ENCODE data around the gene CD200R1. TPM values are rescaled to one million over a fixed set of nuclear protein-coding genes. Genes with fewer than 3 reads are reported as not detected.

CD200R1 gene
- total RNA-seq, 1 donor = under 0.01 TPM

- no peak overlapping the region for H3K4me3 ChIP-seq (ENCODE audit: low read depth, low read length)
- DNase-seq (ENCODE audit: low read depth) = no peak
- TF ChIP-seq, protein P1, sequence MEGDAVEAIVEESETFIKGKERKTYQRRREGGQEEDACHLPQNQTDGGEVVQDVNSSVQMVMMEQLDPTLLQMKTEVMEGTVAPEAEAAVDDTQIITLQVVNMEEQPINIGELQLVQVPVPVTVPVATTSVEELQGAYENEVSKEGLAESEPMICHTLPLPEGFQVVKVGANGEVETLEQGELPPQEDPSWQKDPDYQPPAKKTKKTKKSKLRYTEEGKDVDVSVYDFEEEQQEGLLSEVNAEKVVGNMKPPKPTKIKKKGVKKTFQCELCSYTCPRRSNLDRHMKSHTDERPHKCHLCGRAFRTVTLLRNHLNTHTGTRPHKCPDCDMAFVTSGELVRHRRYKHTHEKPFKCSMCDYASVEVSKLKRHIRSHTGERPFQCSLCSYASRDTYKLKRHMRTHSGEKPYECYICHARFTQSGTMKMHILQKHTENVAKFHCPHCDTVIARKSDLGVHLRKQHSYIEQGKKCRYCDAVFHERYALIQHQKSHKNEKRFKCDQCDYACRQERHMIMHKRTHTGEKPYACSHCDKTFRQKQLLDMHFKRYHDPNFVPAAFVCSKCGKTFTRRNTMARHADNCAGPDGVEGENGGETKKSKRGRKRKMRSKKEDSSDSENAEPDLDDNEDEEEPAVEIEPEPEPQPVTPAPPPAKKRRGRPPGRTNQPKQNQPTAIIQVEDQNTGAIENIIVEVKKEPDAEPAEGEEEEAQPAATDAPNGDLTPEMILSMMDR (IDR thresholded peaks at IDR 0.05; ENCODE audit: insufficient read depth, low read depth, low read length) = no peak
Observed at GRCh38 chr3:112884678-112885290, 90.1 kb downstream of the CD200R1 start.

GRCh38 chr3:112881891-112882290, 93.0 kb downstream of the CD200R1 start:
- no peak overlapping the region for H3K4me3 ChIP-seq (ENCODE audit: low read depth, low read length)
- TF ChIP-seq, protein P1 (IDR thresholded peaks at IDR 0.05; ENCODE audit: insufficient read depth, low read depth, low read length) = no peak
- DNase-seq (ENCODE audit: low read depth) = no peak

GRCh38 chr3:112875561-112875960, 99.3 kb downstream of the CD200R1 start:
- TF ChIP-seq, protein P1 (IDR thresholded peaks at IDR 0.05; ENCODE audit: insufficient read depth, low read depth, low read length) = no peak
- no peak overlapping the region for H3K4me3 ChIP-seq (ENCODE audit: low read depth, low read length)
- DNase-seq (ENCODE audit: low read depth) = no peak

- DNase-seq (ENCODE audit: low read depth) = no peak
- H3K4me3 ChIP-seq (ENCODE audit: low read depth, low read length) = no peak overlapping the region
- TF ChIP-seq, protein P1 (IDR thresholded peaks at IDR 0.05; ENCODE audit: insufficient read depth, low read depth, low read length) = no peak
Observed at GRCh38 chr3:112874725-112875124, 100.2 kb downstream of the CD200R1 start.

- no peak overlapping the region for H3K4me3 ChIP-seq (ENCODE audit: low read depth, low read length)
- TF ChIP-seq, protein P1 (IDR thresholded peaks at IDR 0.05; ENCODE audit: insufficient read depth, low read depth, low read length) = no peak
- DNase-seq (ENCODE audit: low read depth) = no peak
Observed at GRCh38 chr3:112873632-112874031, 101.3 kb downstream of the CD200R1 start.

DNA sequence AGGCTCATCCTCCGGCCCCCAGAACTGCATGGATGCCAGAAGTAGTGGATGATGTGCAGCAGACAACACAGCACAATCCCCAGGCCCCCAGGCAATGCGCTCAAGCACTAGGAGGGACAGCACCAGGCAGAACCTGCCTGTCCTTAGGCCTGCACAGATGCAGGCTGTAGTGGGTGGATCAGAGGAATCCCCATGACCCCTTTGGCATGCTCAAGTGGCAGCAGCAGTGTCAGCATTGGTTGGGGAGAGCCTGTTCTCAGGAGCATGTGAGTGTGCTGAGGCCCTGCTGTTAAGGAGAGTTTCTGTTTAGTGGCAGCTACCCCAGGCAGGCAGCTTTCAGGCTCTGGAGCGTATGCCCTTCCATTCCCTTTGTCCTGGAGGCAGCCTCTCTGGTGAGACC, 103.2 kb downstream of the CD200R1 start:
- TF ChIP-seq, protein P1 (IDR thresholded peaks at IDR 0.05; ENCODE audit: insufficient read depth, low read depth, low read length) = no peak
- no peak overlapping the region for H3K4me3 ChIP-seq (ENCODE audit: low read depth, low read length)
- DNase-seq (ENCODE audit: low read depth) = no peak

Other genes starting within 250 kb of the CD200R1 start
- not detected in 2 replicates for gene CD200R1L, start 128.2 kb downstream of the CD200R1 start, total RNA-seq
- 40.6 and 44.9 TPM in 2 replicates for gene GTPBP8, start 15.9 kb upstream of the CD200R1 start, total RNA-seq
- 10.6 and 14.2 TPM in 2 replicates for gene BOC, start 236.5 kb upstream of the CD200R1 start, total RNA-seq